Measurements from ENCODE around the gene SLMAP.

SLMAP gene

GRCh38 chr3:57752307-57752706 lies 3.8 kb upstream of the SLMAP start:
- DNase-seq (ENCODE audit: low read depth in 1 of 2, low spot score in 1 of 2) = no peak
- TF ChIP-seq CTCF (IDR thresholded peaks at IDR 0.05; ENCODE audit: insufficient read depth, low read length) (no peak), REST (IDR thresholded peaks at IDR 0.05; ENCODE audit: insufficient replicate concordance, low read depth) (no peak), SPI1 (IDR thresholded peaks at IDR 0.05; ENCODE audit: borderline replicate concordance, low read depth) (no peak), GABPA (IDR thresholded peaks at IDR 0.05; ENCODE audit: low read depth) (no peak)
- Histone ChIP-seq H3K27me3 (ENCODE audit: insufficient read depth, poor library complexity, severe bottlenecking) (no peaks in the 10 kb centered on the region), H3K27ac (replicated peaks) (no peak overlapping the region), H3K4me3 (replicated peaks; ENCODE audit: insufficient read depth, low read length) (no peak overlapping the region)

GRCh38 chr3:57753016-57753415 lies 3.1 kb upstream of the SLMAP start:
- TF ChIP-seq POLR2AphosphoS5 (IDR thresholded peaks at IDR 0.05; ENCODE audit: low read depth) (no peak), GABPA (IDR thresholded peaks at IDR 0.05; ENCODE audit: low read depth) (no peak), SPI1 (IDR thresholded peaks at IDR 0.05; ENCODE audit: borderline replicate concordance, low read depth) (no peak), CTCF (IDR thresholded peaks at IDR 0.05; ENCODE audit: insufficient read depth, low read length) (no peak), REST (IDR thresholded peaks at IDR 0.05; ENCODE audit: insufficient replicate concordance, low read depth) (no peak)
- Histone ChIP-seq H3K27ac (replicated peaks) (no peak overlapping the region), H3K4me3 (replicated peaks; ENCODE audit: insufficient read depth, low read length) (no peak overlapping the region), H3K27me3 (ENCODE audit: insufficient read depth, poor library complexity, severe bottlenecking) (no peaks in the 10 kb centered on the region)
- no peak for DNase-seq (ENCODE audit: low read depth in 1 of 2, low spot score in 1 of 2)

- TF ChIP-seq GABPA (IDR thresholded peaks at IDR 0.05; ENCODE audit: low read depth) (no peak), REST (IDR thresholded peaks at IDR 0.05; ENCODE audit: insufficient replicate concordance, low read depth) (no peak), POLR2AphosphoS5 (IDR thresholded peaks at IDR 0.05; ENCODE audit: low read depth) (no peak), SPI1 (IDR thresholded peaks at IDR 0.05; ENCODE audit: borderline replicate concordance, low read depth) (no peak), CTCF (IDR thresholded peaks at IDR 0.05; ENCODE audit: insufficient read depth, low read length) (peak; percentile 13)
- peak overlapping the region; percentile 94 for H3K4me3 ChIP-seq (replicated peaks; ENCODE audit: insufficient read depth, low read length)
- peak overlapping the region; percentile 89 for H3K27ac ChIP-seq (replicated peaks)
- H3K27me3 ChIP-seq (ENCODE audit: insufficient read depth, poor library complexity, severe bottlenecking) = no peaks in the 10 kb centered on the region
- DNase-seq (ENCODE audit: low read depth in 1 of 2, low spot score in 1 of 2) = peak in 1 of 2 experiments; percentile 31
Observed at GRCh38 chr3:57755368-57755675, 787 bp upstream of the SLMAP start.

Measured in HL-60 (cell line).